MM.1S (cell line): ENCODE results near the gene ACSL6.

Source experiments
- DNase-seq: peaks from one replicate; pipeline ENCODE4 v3.0.0-alpha.2; 2015
- H2AFZ ChIP-seq: fragments of 300-600 bp; sonication (generic); 2 replicates; pipeline ENCODE4 v1.6.0; 2016; ENCODE audit warnings: antibody characterized with exemption, low read length
- H3F3A ChIP-seq: fragments of 300-600 bp; sonication (generic); 2 replicates; pipeline ENCODE4 v1.6.1; 2016; ENCODE audit warnings: mild to moderate bottlenecking, antibody characterized with exemption, low read length, moderate library complexity, mixed read lengths; ENCODE audit not compliant: insufficient read depth
- H3K27ac ChIP-seq: fragments of 300-600 bp; sonication (generic); 2 replicates; pipeline ENCODE4 v1.5.1; 2016; ENCODE audit warnings: mild to moderate bottlenecking, low read length
- H3K27me3 ChIP-seq: fragments of 300-600 bp; sonication (generic); replicated peaks from 2 replicates; pipeline ENCODE4 v1.6.0; 2016; ENCODE audit warnings: low read length; ENCODE audit not compliant: insufficient read depth
- H3K36me3 ChIP-seq: fragments of 300-600 bp; sonication (generic); replicated peaks from 2 replicates; pipeline ENCODE4 v1.6.1; 2016; ENCODE audit warnings: mild to moderate bottlenecking, low read length, mixed read lengths; ENCODE audit not compliant: insufficient read depth
- H3K4me1 ChIP-seq: fragments of 300-600 bp; sonication (generic); 2 replicates; pipeline ENCODE4 v1.6.1; 2016; ENCODE audit warnings: low read length, mixed read lengths
- H3K4me2 ChIP-seq: fragments of 300-600 bp; sonication (generic); 2 replicates; pipeline ENCODE4 v1.6.0; 2016; ENCODE audit warnings: low read depth, low read length
- H3K4me3 ChIP-seq: fragments of 300-600 bp; sonication (generic); 2 replicates; pipeline ENCODE4 v1.5.1; 2016; ENCODE audit warnings: low read length, mixed read lengths
- H3K79me2 ChIP-seq: fragments of 300-600 bp; sonication (generic); 2 replicates; pipeline ENCODE4 v1.6.1; 2016; ENCODE audit warnings: mixed run types, low read length, mixed read lengths
- H3K9ac ChIP-seq: fragments of 300-600 bp; sonication (generic); 2 replicates; pipeline ENCODE4 v1.6.1; 2016; ENCODE audit warnings: low read length, mixed read lengths
- H3K9me2 ChIP-seq: fragments of 300-600 bp; sonication (generic); replicated peaks from 2 replicates; pipeline ENCODE4 v1.6.1; 2016; ENCODE audit warnings: mild to moderate bottlenecking, low read length, mixed read lengths; ENCODE audit not compliant: insufficient read depth
- H3K9me3 ChIP-seq: fragments of 300-600 bp; sonication (generic); replicated peaks from 2 replicates; pipeline ENCODE4 v1.6.1; 2016; ENCODE audit warnings: mild to moderate bottlenecking, low read length, mixed read lengths; ENCODE audit not compliant: insufficient read depth
- H4K20me1 ChIP-seq: fragments of 300-600 bp; sonication (generic); 2 replicates; pipeline ENCODE4 v1.6.1; 2016; ENCODE audit warnings: mild to moderate bottlenecking, low read length, moderate library complexity, mixed read lengths; ENCODE audit not compliant: insufficient read depth
- EZH2 ChIP-seq: fragments of 300-600 bp; sonication (generic); optimal IDR thresholded peaks from 2 replicates; pipeline ENCODE3; 2017; ENCODE audit warnings: low read depth, mild to moderate bottlenecking, antibody characterized with exemption, low read length, mixed read lengths
- EZH2phosphoT487 ChIP-seq: fragments of 300-600 bp; sonication (generic); IDR thresholded peaks from 2 replicates; pipeline ENCODE4 v1.6.1; 2018; ENCODE audit warnings: antibody characterized with exemption, low read length
- TF ChIP-seq, protein P1 (sequence below): fragments of 300-600 bp; sonication (generic); IDR thresholded peaks from 2 replicates; pipeline ENCODE4 v1.5.1; 2016; ENCODE audit warnings: antibody characterized with exemption, low read length, mixed read lengths

The ACSL6 gene

GRCh38 chr5:131966551-131966950 lies 44.9 kb downstream of the ACSL6 start:
- H3F3A ChIP-seq, result no peaks in the 10 kb centered on the region
- no peaks in the 10 kb centered on the region for H3K4me1 ChIP-seq
- H3K27me3 ChIP-seq, result no peaks in the 10 kb centered on the region
- TF ChIP-seq, protein P1, sequence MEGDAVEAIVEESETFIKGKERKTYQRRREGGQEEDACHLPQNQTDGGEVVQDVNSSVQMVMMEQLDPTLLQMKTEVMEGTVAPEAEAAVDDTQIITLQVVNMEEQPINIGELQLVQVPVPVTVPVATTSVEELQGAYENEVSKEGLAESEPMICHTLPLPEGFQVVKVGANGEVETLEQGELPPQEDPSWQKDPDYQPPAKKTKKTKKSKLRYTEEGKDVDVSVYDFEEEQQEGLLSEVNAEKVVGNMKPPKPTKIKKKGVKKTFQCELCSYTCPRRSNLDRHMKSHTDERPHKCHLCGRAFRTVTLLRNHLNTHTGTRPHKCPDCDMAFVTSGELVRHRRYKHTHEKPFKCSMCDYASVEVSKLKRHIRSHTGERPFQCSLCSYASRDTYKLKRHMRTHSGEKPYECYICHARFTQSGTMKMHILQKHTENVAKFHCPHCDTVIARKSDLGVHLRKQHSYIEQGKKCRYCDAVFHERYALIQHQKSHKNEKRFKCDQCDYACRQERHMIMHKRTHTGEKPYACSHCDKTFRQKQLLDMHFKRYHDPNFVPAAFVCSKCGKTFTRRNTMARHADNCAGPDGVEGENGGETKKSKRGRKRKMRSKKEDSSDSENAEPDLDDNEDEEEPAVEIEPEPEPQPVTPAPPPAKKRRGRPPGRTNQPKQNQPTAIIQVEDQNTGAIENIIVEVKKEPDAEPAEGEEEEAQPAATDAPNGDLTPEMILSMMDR, result no peak
- TF ChIP-seq EZH2 (no peak), EZH2phosphoT487 (no peak)
- no peak overlapping the region for H3K27ac ChIP-seq
- H3K9me3 ChIP-seq, result no peaks in the 10 kb centered on the region
- no peak overlapping the region for H3K4me3 ChIP-seq
- H3K36me3 ChIP-seq, result no peaks in the 10 kb centered on the region
- H2AFZ ChIP-seq, result no peak overlapping the region
- no peaks in the 10 kb centered on the region for H3K79me2 ChIP-seq
- no peak for DNase-seq
- no peaks in the 10 kb centered on the region for H3K9me2 ChIP-seq
- H3K9ac ChIP-seq, result no peak overlapping the region
- no peaks in the 10 kb centered on the region for H4K20me1 ChIP-seq
- no peak overlapping the region for H3K4me2 ChIP-seq

- Histone ChIP-seq H3K27me3 (no peaks in the 10 kb centered on the region), H3K36me3 (no peaks in the 10 kb centered on the region), H2AFZ (no peak overlapping the region), H3K4me2 (no peak overlapping the region), H3K9ac (no peak overlapping the region), H3F3A (no peaks in the 10 kb centered on the region), H3K27ac (no peak overlapping the region), H3K4me1 (no peaks in the 10 kb centered on the region), H3K4me3 (no peak overlapping the region), H3K9me2 (no peaks in the 10 kb centered on the region), H3K9me3 (no peaks in the 10 kb centered on the region), H3K79me2 (no peaks in the 10 kb centered on the region), H4K20me1 (no peaks in the 10 kb centered on the region)
- no peak for DNase-seq
- TF ChIP-seq, protein P1, result no peak
- TF ChIP-seq EZH2phosphoT487 (no peak), EZH2 (no peak)
These were observed 45.5 kb downstream of the ACSL6 start for GRCh38 chr5:131965826-131966415.

DNA sequence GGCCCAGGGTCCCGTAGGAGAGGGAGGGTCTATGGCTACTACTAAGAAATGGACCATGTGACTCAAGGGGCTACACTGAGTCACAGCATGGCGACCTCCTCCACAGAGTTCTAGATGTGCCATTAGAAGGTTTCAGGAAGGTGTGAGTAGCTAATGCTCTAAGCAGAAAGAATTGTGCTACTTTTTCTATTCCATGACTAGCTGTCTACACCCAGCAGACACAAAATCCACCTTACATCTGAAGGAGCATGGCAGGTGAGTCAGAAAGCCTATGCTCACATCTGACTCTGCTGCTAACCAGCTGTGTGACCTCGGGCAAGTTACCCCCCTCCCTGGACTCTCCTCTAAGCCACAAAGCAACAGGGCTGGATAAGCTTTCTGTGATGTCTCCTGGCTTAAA lies 51.6 kb downstream of the ACSL6 start:
- Histone ChIP-seq H3K79me2 (no peaks in the 10 kb centered on the region), H3F3A (no peaks in the 10 kb centered on the region), H3K4me2 (no peak overlapping the region), H3K27me3 (no peaks in the 10 kb centered on the region), H3K36me3 (no peaks in the 10 kb centered on the region), H3K4me1 (no peaks in the 10 kb centered on the region), H3K9me2 (no peaks in the 10 kb centered on the region), H3K9ac (no peak overlapping the region), H3K9me3 (no peaks in the 10 kb centered on the region), H4K20me1 (no peaks in the 10 kb centered on the region), H3K27ac (no peak overlapping the region), H2AFZ (no peak overlapping the region), H3K4me3 (no peak overlapping the region)
- no peak for DNase-seq
- TF ChIP-seq EZH2, result no peak
- no peak for TF ChIP-seq EZH2phosphoT487
- TF ChIP-seq, protein P1, result no peak
